Stimulated activated naive B cell treated with anti-CD40 and anti-IgM and Interleukin-4, amounts not matched to agents 10 μg/mL and 1 μg/mL and 100 μg/mL, for 72 hours (primary cell): ENCODE data around the gene C2orf92.
"Not testable (repeated sequence)": the region's sequence is repeated elsewhere in the genome, so short reads cannot be mapped to it uniquely, and the experiment has no call there.

Experiments
- ATAC-seq, 2 donors: fragments of 150-1000 bp; cut with Tn5 transposase; replicated peaks; 2 replicates each; pipeline ENCODE4 v1.10.0; 2021; ENCODE audit warnings: moderate library complexity in 1 of 2
- DNase-seq: peaks from one replicate; pipeline ENCODE4 v3.0.0; 2021
- H3K27ac Mint-ChIP-seq: one replicate; pipeline ENCODE4 v1.8.0; 2022; ENCODE audit warnings: mild to moderate bottlenecking, mixed read lengths
- H3K27me3 Mint-ChIP-seq, 2 donors: one replicate each; pipeline ENCODE4 v1.8.0; 2022; ENCODE audit warnings: mixed read lengths in 2 of 2
- H3K36me3 Mint-ChIP-seq, 2 donors: one replicate each; pipeline ENCODE4 v1.8.0; 2022; ENCODE audit warnings: mixed read lengths in 2 of 2, mild to moderate bottlenecking in 1 of 2
- H3K4me1 Mint-ChIP-seq, 2 donors: one replicate each; pipeline ENCODE4 v1.8.0; 2022; ENCODE audit warnings: mixed read lengths in 2 of 2, mild to moderate bottlenecking in 1 of 2
- H3K4me3 Mint-ChIP-seq, 2 donors: one replicate each; pipeline ENCODE4 v1.8.0; 2022; ENCODE audit warnings: mild to moderate bottlenecking in 2 of 2, mixed read lengths in 2 of 2, moderate library complexity in 1 of 2
- H3K9me3 Mint-ChIP-seq, 2 donors: one replicate each; pipeline ENCODE4 v1.8.0; 2022; ENCODE audit warnings: mixed read lengths in 2 of 2, mild to moderate bottlenecking in 1 of 2

C2orf92 gene

GRCh38 chr2:97708048-97708380 lies 38.5 kb downstream of the C2orf92 start:
- ATAC-seq (peak in 1 of 2 donors; percentile 28), DNase-seq (no peak)
- Mint-ChIP-seq H3K36me3 (no peaks in the 10 kb centered on the region), H3K9me3 (no peaks in the 10 kb centered on the region), H3K4me1 (peaks cover 7 to 20% of the 10 kb centered on the region in 2 donors), H3K27ac (no peak overlapping the region), H3K4me3 (no peak overlapping the region), H3K27me3 (peaks cover 3 to 15% of the 10 kb centered on the region in 2 donors)

DNA sequence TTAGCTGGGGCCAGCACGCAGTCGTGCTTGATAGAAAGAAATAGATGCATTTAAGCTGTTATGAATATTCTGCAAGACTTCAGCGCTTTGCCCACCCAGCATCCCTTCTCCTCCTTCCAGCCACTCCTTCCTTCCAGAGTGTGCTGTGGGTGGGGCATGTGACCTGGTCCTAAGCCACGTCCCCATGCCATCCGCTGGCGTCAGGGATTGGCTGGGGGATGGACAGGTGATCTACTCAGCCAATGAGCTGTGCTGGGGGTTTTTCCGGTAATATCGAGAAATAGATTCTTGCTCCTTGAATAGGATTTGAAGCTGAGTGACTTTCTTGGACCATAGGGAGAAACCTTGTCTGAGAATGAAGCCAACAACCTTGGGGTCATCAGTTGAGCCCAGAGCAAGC lies 39.1 kb downstream of the C2orf92 start:
- Mint-ChIP-seq H3K9me3 (no peaks in the 10 kb centered on the region), H3K27ac (no peak overlapping the region), H3K36me3 (no peaks in the 10 kb centered on the region), H3K4me3 (no peak overlapping the region), H3K4me1 (peaks cover 12 to 26% of the 10 kb centered on the region in 2 donors), H3K27me3 (peaks cover 3 to 15% of the 10 kb centered on the region in 2 donors)
- ATAC-seq: no peak
- DNase-seq: no peak

GRCh38 chr2:97711394-97711711 lies 41.8 kb downstream of the C2orf92 start:
- Mint-ChIP-seq H3K4me3 (no peak overlapping the region), H3K27ac (no peak overlapping the region), H3K27me3 (peaks cover 3 to 15% of the 10 kb centered on the region in 2 donors), H3K4me1 (peaks cover 21 to 37% of the 10 kb centered on the region in 2 donors), H3K36me3 (no peaks in the 10 kb centered on the region), H3K9me3 (no peaks in the 10 kb centered on the region)
- DNase-seq (no peak), ATAC-seq (no peak)

DNA sequence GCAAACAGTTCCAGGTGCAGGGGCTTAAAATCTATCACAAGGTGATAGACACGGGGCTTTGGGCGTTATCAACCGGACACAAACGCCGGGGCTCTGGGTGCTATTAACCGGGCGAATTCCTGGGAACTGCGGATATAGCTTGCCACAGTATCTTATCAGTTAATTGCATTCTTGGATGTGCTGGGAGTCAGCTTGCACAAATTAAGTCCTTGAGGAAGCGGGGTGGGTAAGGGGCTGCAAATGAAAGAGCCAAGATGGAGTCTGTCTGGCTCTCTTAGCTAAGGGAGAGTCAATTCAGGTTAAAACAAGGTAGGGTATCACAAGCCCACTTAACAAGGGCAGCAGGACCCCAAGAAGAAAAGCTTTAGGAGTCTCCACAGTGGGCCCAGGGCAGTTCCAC lies 42.7 kb downstream of the C2orf92 start:
- not testable (repeated sequence) for H3K27ac Mint-ChIP-seq, DNase-seq, H3K36me3 Mint-ChIP-seq, H3K9me3 Mint-ChIP-seq, ATAC-seq
- Mint-ChIP-seq H3K4me1 (peaks cover 21 to 37% of the 10 kb centered on the region in 2 donors), H3K4me3 (peak overlapping the region in 1 of 2 donors; percentile 5), H3K27me3 (peaks cover 3 to 15% of the 10 kb centered on the region in 2 donors)

DNA sequence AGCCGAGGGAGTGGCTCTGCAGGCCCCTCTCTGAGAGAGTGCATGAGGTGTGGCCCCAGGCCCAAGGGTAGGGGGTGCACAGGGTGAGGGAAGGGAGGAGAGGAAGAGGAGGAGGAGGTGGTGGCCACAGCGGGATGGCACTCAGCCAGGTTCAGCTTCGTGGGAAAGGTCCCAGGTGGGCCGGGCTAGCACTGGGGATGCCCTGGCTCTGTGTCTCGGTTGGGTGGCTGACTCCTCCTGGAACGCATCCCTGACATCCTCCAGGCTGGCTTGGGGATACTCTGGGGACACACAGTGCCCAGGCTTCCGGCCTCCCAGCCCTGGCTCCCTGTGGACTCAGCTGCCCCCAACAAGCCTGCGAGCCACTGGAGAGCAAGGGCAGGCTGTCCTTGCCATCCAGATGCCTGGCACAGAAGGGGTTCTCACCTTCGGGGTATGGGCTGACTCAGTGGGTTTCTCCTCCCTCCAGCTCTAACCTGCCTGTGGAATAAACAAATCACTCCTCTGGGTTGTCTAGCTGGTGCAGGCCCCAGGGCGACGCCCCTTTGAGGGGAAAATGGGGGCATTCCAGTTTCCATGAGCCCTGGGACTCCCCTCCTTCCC lies 43.3 kb downstream of the C2orf92 start:
- H3K4me3 Mint-ChIP-seq: no peak overlapping the region
- H3K4me1 Mint-ChIP-seq: peaks cover 21 to 36% of the 10 kb centered on the region in 2 donors
- DNase-seq (no peak), ATAC-seq (no peak)
- no peaks in the 10 kb centered on the region for H3K9me3 Mint-ChIP-seq
- H3K27ac Mint-ChIP-seq: no peak overlapping the region
- peaks cover 3 to 14% of the 10 kb centered on the region in 2 donors for H3K27me3 Mint-ChIP-seq
- no peaks in the 10 kb centered on the region for H3K36me3 Mint-ChIP-seq

DNA sequence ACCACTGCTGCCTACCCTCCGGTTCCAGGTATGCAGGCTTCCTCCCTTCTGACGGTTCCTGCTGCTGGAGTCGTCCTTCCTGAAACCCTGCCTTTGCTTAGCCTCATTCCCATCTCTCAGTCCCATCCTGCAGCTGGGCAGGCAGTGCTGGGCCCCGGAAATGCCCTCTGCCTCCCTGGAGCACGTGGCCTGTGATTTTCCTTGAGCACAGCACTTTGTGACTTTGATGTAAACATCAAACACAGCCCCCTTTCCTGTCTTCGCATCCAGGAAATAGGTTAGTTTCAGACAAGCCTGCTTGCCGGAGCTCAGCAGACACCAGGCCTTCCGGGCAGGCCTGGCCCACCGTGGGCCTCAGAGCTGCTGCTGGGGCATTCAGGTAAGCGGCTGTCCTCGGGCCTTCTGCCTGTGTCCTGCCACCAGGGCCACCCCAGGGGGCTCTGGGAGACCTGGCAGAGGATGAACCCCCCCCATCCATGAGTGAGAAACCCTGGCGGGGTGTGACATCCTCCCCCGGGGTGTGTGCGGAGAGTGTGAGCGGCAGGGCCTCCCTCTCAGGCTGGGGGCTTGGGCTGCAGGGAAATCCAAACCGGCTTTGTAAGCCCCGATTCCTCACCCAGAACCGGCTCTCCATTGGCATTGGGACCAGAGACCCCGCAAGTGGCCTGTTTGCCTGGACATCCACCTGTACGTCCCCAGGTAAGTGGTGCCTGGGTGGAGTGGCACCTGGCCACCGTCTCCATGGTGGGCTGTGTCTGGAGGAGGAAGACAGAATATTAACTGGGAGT lies 44.0 kb downstream of the C2orf92 start, which contains the start of gene ZAP70:
Gene ZAP70 (plus strand): TSS at position 281 of the 788 bp plus-strand sequence. CDS start 10,461 bp downstream, outside the sequence.
- Mint-ChIP-seq H3K4me1 (peaks cover 26 to 32% of the 10 kb centered on the region in 2 donors), H3K36me3 (no peaks in the 10 kb centered on the region), H3K27me3 (peaks cover 3 to 7% of the 10 kb centered on the region in 2 donors), H3K9me3 (no peaks in the 10 kb centered on the region), H3K27ac (peak within 1 kb of the TSS; percentile 96), H3K4me3 (peak within 1 kb of the TSS; percentile 45 to 66)
- DNase-seq: no peak
- peak; percentile 35 to 40 for ATAC-seq

- peaks cover 3 to 6% of the 10 kb centered on the region in 2 donors for H3K27me3 Mint-ChIP-seq
- H3K9me3 Mint-ChIP-seq: peaks cover 0 to 5% of the 10 kb centered on the region in 2 donors
- peak overlapping the region in 1 of 2 donors; percentile 36 for H3K4me3 Mint-ChIP-seq
- no peak for ATAC-seq
- no peak for DNase-seq
- peaks cover 0 to 5% of the 10 kb centered on the region in 2 donors for H3K36me3 Mint-ChIP-seq
- peak overlapping the region; percentile 96 for H3K27ac Mint-ChIP-seq
- H3K4me1 Mint-ChIP-seq: peaks cover 34 to 41% of the 10 kb centered on the region in 2 donors
Measured at GRCh38 chr2:97714084-97714949, 44.8 kb downstream of the C2orf92 start.

DNA sequence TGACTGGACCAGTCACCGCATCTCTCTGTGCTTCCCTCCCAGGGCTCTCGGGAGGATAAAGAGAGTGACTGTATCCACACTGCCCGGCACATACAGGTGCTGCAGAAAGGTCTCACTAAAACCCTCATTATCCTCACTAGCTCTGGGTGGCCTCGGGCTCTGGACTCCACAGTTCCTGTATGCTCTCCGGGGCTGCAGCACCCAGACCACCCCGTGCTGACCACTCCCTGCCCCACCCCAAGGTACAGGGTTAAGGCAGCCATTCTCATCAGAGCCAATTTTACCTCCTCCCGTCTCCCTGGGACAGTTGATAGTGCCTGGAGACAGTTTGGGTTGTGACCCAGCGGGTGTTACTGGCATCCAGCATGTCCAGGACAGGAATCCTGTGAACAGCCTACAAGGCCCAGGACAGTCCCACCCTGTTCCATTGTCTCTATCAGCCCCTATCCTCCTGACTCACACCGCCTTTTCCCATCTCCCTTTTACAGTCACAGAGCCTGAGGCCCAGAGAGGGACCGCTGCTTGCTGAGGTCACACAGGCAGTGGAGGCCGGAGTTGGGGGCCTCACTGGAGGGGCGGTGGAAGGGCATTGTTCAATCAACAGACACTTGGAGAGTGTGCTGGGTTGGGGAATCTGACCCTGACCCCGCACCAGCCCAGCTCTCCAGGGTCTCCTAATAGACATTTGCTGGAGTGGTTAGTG lies 45.6 kb downstream of the C2orf92 start:
- no peak for DNase-seq
- Mint-ChIP-seq H3K4me1 (peaks cover 35 to 39% of the 10 kb centered on the region in 2 donors), H3K27ac (no peak overlapping the region), H3K9me3 (peaks cover 0 to 5% of the 10 kb centered on the region in 2 donors), H3K4me3 (no peak overlapping the region), H3K36me3 (peaks cover 0 to 5% of the 10 kb centered on the region in 2 donors), H3K27me3 (peaks cover under 1 to 2% of the 10 kb centered on the region in 2 donors)
- ATAC-seq: no peak

DNA sequence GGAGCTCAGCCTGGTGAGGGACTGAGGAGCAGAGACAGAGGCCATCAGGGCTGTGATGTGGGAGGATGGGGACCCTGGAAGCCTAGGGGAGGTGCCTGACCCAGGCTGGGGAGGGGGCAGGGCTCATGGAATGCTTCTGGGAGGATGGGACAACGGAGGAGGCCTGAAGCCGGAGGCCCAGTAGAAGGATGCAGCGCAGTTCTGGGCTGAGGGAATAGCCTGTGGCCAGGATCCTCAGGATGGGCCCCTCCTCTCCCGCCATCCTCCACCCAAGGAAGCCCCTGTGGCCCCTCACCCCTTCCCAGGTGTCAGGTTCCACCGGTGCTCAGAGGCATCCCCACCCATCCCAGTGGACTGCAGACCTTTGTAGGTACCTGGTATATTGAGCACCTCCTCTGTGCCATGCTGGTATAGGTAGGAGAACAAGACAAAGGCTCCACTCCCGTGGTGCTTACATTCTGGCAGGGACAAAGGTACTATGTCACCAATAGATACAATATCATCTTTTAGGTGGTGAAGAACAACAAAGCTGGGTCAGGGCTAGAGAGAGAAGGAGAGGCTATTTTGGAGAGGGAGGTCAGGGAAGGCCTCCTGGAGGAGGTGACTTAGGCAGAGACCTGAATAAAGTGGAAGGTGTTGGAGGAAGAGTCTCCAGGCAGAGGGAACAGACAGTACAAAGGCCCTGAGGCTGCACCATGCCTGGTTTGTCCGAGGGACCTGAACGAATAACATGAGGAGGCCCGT lies 46.6 kb downstream of the C2orf92 start:
- H3K27me3 Mint-ChIP-seq: no peaks in the 10 kb centered on the region
- peaks cover 34 to 42% of the 10 kb centered on the region in 2 donors for H3K4me1 Mint-ChIP-seq
- H3K4me3 Mint-ChIP-seq: no peak overlapping the region
- DNase-seq: no peak
- no peak overlapping the region for H3K27ac Mint-ChIP-seq
- no peak for ATAC-seq
- peaks cover 0 to 5% of the 10 kb centered on the region in 2 donors for H3K36me3 Mint-ChIP-seq
- peaks cover 0 to 5% of the 10 kb centered on the region in 2 donors for H3K9me3 Mint-ChIP-seq

GRCh38 chr2:97716695-97717612 lies 47.4 kb downstream of the C2orf92 start:
- no peak overlapping the region for H3K27ac Mint-ChIP-seq
- H3K27me3 Mint-ChIP-seq: no peaks in the 10 kb centered on the region
- peaks cover 0 to 5% of the 10 kb centered on the region in 2 donors for H3K9me3 Mint-ChIP-seq
- DNase-seq: no peak
- H3K36me3 Mint-ChIP-seq: peaks cover 0 to 5% of the 10 kb centered on the region in 2 donors
- no peak overlapping the region for H3K4me3 Mint-ChIP-seq
- ATAC-seq: no peak
- H3K4me1 Mint-ChIP-seq: peaks cover 34 to 42% of the 10 kb centered on the region in 2 donors

DNA sequence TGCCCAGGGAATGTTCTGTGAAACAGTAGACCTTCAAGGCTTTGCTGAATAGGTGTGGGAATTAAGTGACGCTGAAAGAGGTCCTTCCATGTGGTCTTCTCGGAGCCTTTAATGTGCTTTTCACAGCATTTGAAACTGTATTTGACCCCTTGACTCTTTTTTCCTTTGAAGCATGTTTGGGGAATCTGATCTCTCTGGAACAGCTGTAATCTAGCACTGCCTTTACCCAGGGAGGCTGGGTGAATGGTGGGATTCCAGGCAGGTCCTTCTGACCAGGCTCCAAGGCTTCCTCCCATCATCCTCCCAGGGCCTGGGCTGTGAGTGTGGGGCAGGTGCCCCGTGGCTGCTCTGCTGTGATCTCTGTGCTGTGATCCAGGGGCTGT lies 48.1 kb downstream of the C2orf92 start:
- Mint-ChIP-seq H3K9me3 (peaks cover 0 to 5% of the 10 kb centered on the region in 2 donors), H3K4me1 (peaks cover 34 to 37% of the 10 kb centered on the region in 2 donors), H3K4me3 (no peak overlapping the region), H3K36me3 (peaks cover 0 to 5% of the 10 kb centered on the region in 2 donors), H3K27me3 (no peaks in the 10 kb centered on the region), H3K27ac (no peak overlapping the region)
- ATAC-seq (no peak), DNase-seq (no peak)

- ATAC-seq (peak; percentile 91 to 92), DNase-seq (peak; percentile 40)
- peaks cover 0 to 5% of the 10 kb centered on the region in 2 donors for H3K36me3 Mint-ChIP-seq
- H3K4me1 Mint-ChIP-seq: peaks cover 33% of the 10 kb centered on the region in 2 donors
- peak overlapping the region; percentile 55 to 74 for H3K4me3 Mint-ChIP-seq
- H3K9me3 Mint-ChIP-seq: peaks cover 0 to 5% of the 10 kb centered on the region in 2 donors
- no peaks in the 10 kb centered on the region for H3K27me3 Mint-ChIP-seq
- peak overlapping the region; percentile 89 for H3K27ac Mint-ChIP-seq
Measured at GRCh38 chr2:97718051-97718882, 48.8 kb downstream of the C2orf92 start.
